ENCODE measurements around the gene CDC42SE1.
"Not testable (repeated sequence)": the region's sequence is repeated elsewhere in the genome, so short reads cannot be mapped to it uniquely, and the experiment has no call there.

The CDC42SE1 gene

GRCh38 chr1:151059109-151060006 lies at the start of gene CDC42SE1:
TSS of gene CDC42SE1 (minus strand) at chr1:151059622. CDS start at chr1:151055730, 3,892 bp downstream.
- no peak for FAIRE-seq

- no peak for FAIRE-seq
Measured at GRCh38 chr1:151108331-151108730, 48.9 kb upstream of the CDC42SE1 start.

- no peak for FAIRE-seq
Measured at GRCh38 chr1:151106894-151107293, 47.5 kb upstream of the CDC42SE1 start.

GRCh38 chr1:151104630-151105029 lies 45.2 kb upstream of the CDC42SE1 start:
- no peak for FAIRE-seq

GRCh38 chr1:151098126-151098525 lies 38.7 kb upstream of the CDC42SE1 start:
- no peak for FAIRE-seq

GRCh38 chr1:151097426-151097825 lies 38.0 kb upstream of the CDC42SE1 start:
- FAIRE-seq = not testable (repeated sequence)

- FAIRE-seq = no peak
Measured at GRCh38 chr1:151085953-151086559, 26.6 kb upstream of the CDC42SE1 start.

- FAIRE-seq = no peak
Measured at GRCh38 chr1:151072224-151072623, 12.8 kb upstream of the CDC42SE1 start.

GRCh38 chr1:151070474-151071276 lies 11.3 kb upstream of the CDC42SE1 start, which contains the start of gene GABPB2:
TSS of gene GABPB2 (plus strand) at chr1:151070761. CDS start at chr1:151088190, 17,429 bp downstream.
- FAIRE-seq = no peak

- FAIRE-seq = no peak
Measured at GRCh38 chr1:151069103-151069486, 9.7 kb upstream of the CDC42SE1 start.

GRCh38 chr1:151067185-151067584 lies 7.8 kb upstream of the CDC42SE1 start:
- FAIRE-seq = no peak

GRCh38 chr1:151065089-151065645 lies 5.7 kb upstream of the CDC42SE1 start:
- FAIRE-seq = no peak

- FAIRE-seq = no peak
Measured at GRCh38 chr1:151062741-151063371, 3.4 kb upstream of the CDC42SE1 start.

GRCh38 chr1:151061704-151062103 lies 2.3 kb upstream of the CDC42SE1 start:
- no peak for FAIRE-seq

- no peak for FAIRE-seq
Measured at GRCh38 chr1:151060657-151061421, 1.4 kb upstream of the CDC42SE1 start.

- FAIRE-seq = no peak
Measured at GRCh38 chr1:151060007-151060656, 710 bp upstream of the CDC42SE1 start, which contains the start of gene MLLT11. TSS of gene MLLT11 (plus strand) at chr1:151060397. CDS start at chr1:151067225, 6,828 bp downstream.

GRCh38 chr1:151058692-151059091 lies 730 bp downstream of the CDC42SE1 start:
- no peak for FAIRE-seq

- no peak for FAIRE-seq
Measured at GRCh38 chr1:151056149-151056548, 3.3 kb downstream of the CDC42SE1 start.

GRCh38 chr1:151055581-151055980 lies 3.8 kb downstream of the CDC42SE1 start:
- no peak for FAIRE-seq

- no peak for FAIRE-seq
Measured at GRCh38 chr1:151054971-151055547, 4.4 kb downstream of the CDC42SE1 start.

Measured in G401.6 (cell line).